ENCODE data around the gene AKNAD1. TPM values are rescaled to one million over a fixed set of nuclear protein-coding genes. Genes with fewer than 3 reads are reported as not detected.

Gene AKNAD1
- total RNA-seq (2014; rRNA removed; shearing (Covaris generic)) (not detected in 2 replicates), polyA plus RNA-seq (2016; fragmentation: Nextera tagmentation; extraction: Ambion mirVana) (not detected in 2 replicates)

- no peak for DNase-seq
- H2AFZ ChIP-seq: no peak within 1 kb of the TSS
- no peak within 1 kb of the TSS for H3K4me3 ChIP-seq
- no peaks in the 10 kb centered on the region for H3K9me3 ChIP-seq (ENCODE audit: low read depth)
- no peaks in the 10 kb centered on the region for H3K36me3 ChIP-seq (ENCODE audit: low read depth)
- no peak within 1 kb of the TSS for H3K4me2 ChIP-seq (ENCODE audit: unreplicated experiment)
- no peak within 1 kb of the TSS for H3K9ac ChIP-seq
- H3K9me2 ChIP-seq (ENCODE audit: insufficient read depth): no peaks in the 10 kb centered on the region
- TF ChIP-seq EZH2 (IDR thresholded peaks at IDR 0.05; ENCODE audit: insufficient read depth, poor library complexity, severe bottlenecking) (no peak), EZH2phosphoT487 (IDR thresholded peaks at IDR 0.05; ENCODE audit: insufficient read depth, low read depth) (no peak)
- no peaks in the 10 kb centered on the region for H3K79me2 ChIP-seq (ENCODE audit: insufficient read depth)
- H3F3A ChIP-seq (ENCODE audit: insufficient read depth): peaks cover 10% of the 10 kb centered on the region; the same call in 1 of the 2 replicates
- H4K20me1 ChIP-seq (ENCODE audit: insufficient read depth): no peaks in the 10 kb centered on the region
- in situ Hi-C loops (cut with MboI): no loop called here
- H3K27me3 ChIP-seq (replicated peaks; ENCODE audit: insufficient read depth): no peaks in the 10 kb centered on the region
- 45 to 47% methylated on average over 1 of the region's 1 CpG for WGBS, 2 experiments (ENCODE audit: low coverage in 1 of 2, low lambda C conversion rate in 2 of 2, missing lambda C conversion rate in 2 of 2)
- peaks cover 22% of the 10 kb centered on the region for H3K4me1 ChIP-seq (ENCODE audit: insufficient read depth)
- no peak within 1 kb of the TSS for H3K27ac ChIP-seq
Measured at GRCh38 chr1:108856994-108857393, at the start of gene AKNAD1. Gene AKNAD1, minus strand, starts transcription at chr1:108857094. Its CDS starts 4,430 bp downstream, at chr1:108852664.

GRCh38 chr1:108901106-108901505 lies 44.2 kb upstream of the AKNAD1 start:
- Histone ChIP-seq H3K9me3 (ENCODE audit: low read depth) (no peaks in the 10 kb centered on the region), H4K20me1 (ENCODE audit: insufficient read depth) (no peaks in the 10 kb centered on the region), H3K9me2 (ENCODE audit: insufficient read depth) (no peaks in the 10 kb centered on the region), H3K4me2 (ENCODE audit: unreplicated experiment) (no peak overlapping the region), H3K4me3 (no peak overlapping the region), H3K4me1 (ENCODE audit: insufficient read depth) (peaks cover 12% of the 10 kb centered on the region), H2AFZ (no peak overlapping the region), H3K9ac (no peak overlapping the region), H3F3A (ENCODE audit: insufficient read depth) (peaks cover 3% of the 10 kb centered on the region; the same call in 1 of the 2 replicates), H3K27me3 (replicated peaks; ENCODE audit: insufficient read depth) (no peaks in the 10 kb centered on the region), H3K36me3 (ENCODE audit: low read depth) (0 out of 2 replicates have a peak, but pooled peaks cover 14% of the 10 kb centered on the region), H3K79me2 (ENCODE audit: insufficient read depth) (no peaks in the 10 kb centered on the region), H3K27ac (no peak overlapping the region)
- WGBS, 2 experiments (ENCODE audit: low coverage in 1 of 2, low lambda C conversion rate in 2 of 2, missing lambda C conversion rate in 2 of 2): 83 to 92% methylated on average over 3 of the region's 3 CpGs
- in situ Hi-C loops (cut with MboI): no loop called here
- no peak for TF ChIP-seq EZH2 (IDR thresholded peaks at IDR 0.05; ENCODE audit: insufficient read depth, poor library complexity, severe bottlenecking)
- no peak for TF ChIP-seq EZH2phosphoT487 (IDR thresholded peaks at IDR 0.05; ENCODE audit: insufficient read depth, low read depth)
- no peak for DNase-seq

- 59% methylated on average over 8 of the region's 8 CpGs for WGBS, 2 experiments (ENCODE audit: low coverage in 1 of 2, low lambda C conversion rate in 2 of 2, missing lambda C conversion rate in 2 of 2)
- Histone ChIP-seq H3K27me3 (replicated peaks; ENCODE audit: insufficient read depth) (no peaks in the 10 kb centered on the region), H3K4me3 (no peak overlapping the region), H4K20me1 (ENCODE audit: insufficient read depth) (no peaks in the 10 kb centered on the region), H3K36me3 (ENCODE audit: low read depth) (0 out of 2 replicates have a peak, but pooled peaks cover 7% of the 10 kb centered on the region), H3K4me2 (ENCODE audit: unreplicated experiment) (no peak overlapping the region), H3K9me2 (ENCODE audit: insufficient read depth) (no peaks in the 10 kb centered on the region), H2AFZ (no peak overlapping the region), H3F3A (ENCODE audit: insufficient read depth) (peaks cover 10% of the 10 kb centered on the region; the same call in 1 of the 2 replicates), H3K4me1 (ENCODE audit: insufficient read depth) (peaks cover 15% of the 10 kb centered on the region), H3K79me2 (ENCODE audit: insufficient read depth) (peaks cover 17% of the 10 kb centered on the region), H3K27ac (no peak overlapping the region), H3K9me3 (ENCODE audit: low read depth) (no peaks in the 10 kb centered on the region), H3K9ac (no peak overlapping the region)
- TF ChIP-seq EZH2phosphoT487 (IDR thresholded peaks at IDR 0.05; ENCODE audit: insufficient read depth, low read depth): no peak
- TF ChIP-seq EZH2 (IDR thresholded peaks at IDR 0.05; ENCODE audit: insufficient read depth, poor library complexity, severe bottlenecking): no peak
- DNase-seq: peak; percentile 79
- in situ Hi-C loops (cut with MboI): no loop called here
Measured at GRCh38 chr1:108897865-108898720, 41.2 kb upstream of the AKNAD1 start.

GRCh38 chr1:108896146-108897145 lies 39.6 kb upstream of the AKNAD1 start:
- Histone ChIP-seq H3K9ac (peak overlapping the region; percentile 59), H3K9me3 (ENCODE audit: low read depth) (no peaks in the 10 kb centered on the region), H2AFZ (peak overlapping the region; percentile 73), H3K4me3 (peak overlapping the region; percentile 32), H4K20me1 (ENCODE audit: insufficient read depth) (no peaks in the 10 kb centered on the region), H3K4me1 (ENCODE audit: insufficient read depth) (peaks cover 25% of the 10 kb centered on the region), H3K27me3 (replicated peaks; ENCODE audit: insufficient read depth) (no peaks in the 10 kb centered on the region), H3K79me2 (ENCODE audit: insufficient read depth) (peaks cover 33% of the 10 kb centered on the region), H3K4me2 (ENCODE audit: unreplicated experiment) (peak overlapping the region; percentile 67), H3F3A (ENCODE audit: insufficient read depth) (peaks cover 22% of the 10 kb centered on the region; the same call in 1 of the 2 replicates), H3K27ac (peak overlapping the region; percentile 50), H3K9me2 (ENCODE audit: insufficient read depth) (no peaks in the 10 kb centered on the region), H3K36me3 (ENCODE audit: low read depth) (0 out of 2 replicates have a peak, but pooled peaks cover 7% of the 10 kb centered on the region)
- 23 to 29% methylated on average over 10 of the region's 10 CpGs for WGBS, 2 experiments (ENCODE audit: low coverage in 1 of 2, low lambda C conversion rate in 2 of 2, missing lambda C conversion rate in 2 of 2)
- in situ Hi-C loops (cut with MboI): no loop called here
- no peak for TF ChIP-seq EZH2phosphoT487 (IDR thresholded peaks at IDR 0.05; ENCODE audit: insufficient read depth, low read depth)
- no peak for TF ChIP-seq EZH2 (IDR thresholded peaks at IDR 0.05; ENCODE audit: insufficient read depth, poor library complexity, severe bottlenecking)
- peak; percentile 70 for DNase-seq

Measured in GM23248 (cell line).